ENCODE data around the gene ADIG. TPM values are rescaled to one million over a fixed set of nuclear protein-coding genes. Genes with fewer than 3 reads are reported as not detected.

The ADIG gene
- total RNA-seq, 1 experiment from 2014 or later, result not detected

- no TSS peak for BruUV-seq (replicated peaks)
- peak overlapping the region; percentile 56 for H3K27ac Mint-ChIP-seq (ENCODE audit: unreplicated experiment)
- CTCF ChIA-PET, result interaction anchor here (0.6 to 1.1 kb wide), 3 partner anchors 19 to 254 kb away, joined by 3 read pairs; no protein-coding TSS in a partner anchor
- TF ChIP-seq CTCF (IDR thresholded peaks at IDR 0.05; ENCODE audit: unreplicated experiment), result no peak
- peaks cover 19% of the 10 kb centered on the region for H3K4me1 Mint-ChIP-seq (ENCODE audit: low read depth, unreplicated experiment)
- intact Hi-C loops (cut with micrococcal nuclease; ENCODE audit: unreplicated experiment), result no loop called here
- DNase-seq, result no peak
- no peaks in the 10 kb centered on the region for H3K27me3 Mint-ChIP-seq (ENCODE audit: unreplicated experiment)
- H3K36me3 Mint-ChIP-seq (ENCODE audit: insufficient read depth, unreplicated experiment), result peaks cover 29% of the 10 kb centered on the region
- no peak overlapping the region for H3K4me3 Mint-ChIP-seq (ENCODE audit: low read depth, unreplicated experiment)
- no peaks in the 10 kb centered on the region for H3K9me3 Mint-ChIP-seq (ENCODE audit: low read depth, unreplicated experiment)
Observed at GRCh38 chr20:38629979-38630378, 49.0 kb downstream of the ADIG start.

GRCh38 chr20:38630727-38631126 lies 49.7 kb downstream of the ADIG start:
- DNase-seq, result no peak
- peak overlapping the region; percentile 56 for H3K27ac Mint-ChIP-seq (ENCODE audit: unreplicated experiment)
- BruUV-seq (replicated peaks), result no TSS peak
- H3K4me3 Mint-ChIP-seq (ENCODE audit: low read depth, unreplicated experiment), result no peak overlapping the region
- H3K4me1 Mint-ChIP-seq (ENCODE audit: low read depth, unreplicated experiment), result peaks cover 19% of the 10 kb centered on the region
- H3K9me3 Mint-ChIP-seq (ENCODE audit: low read depth, unreplicated experiment), result no peaks in the 10 kb centered on the region
- CTCF ChIA-PET, result interaction anchor here (0.6 kb wide), 1 partner anchor 38 kb away, joined by 4 read pairs; no protein-coding TSS in a partner anchor
- H3K36me3 Mint-ChIP-seq (ENCODE audit: insufficient read depth, unreplicated experiment), result peaks cover 31% of the 10 kb centered on the region
- no peak for TF ChIP-seq CTCF (IDR thresholded peaks at IDR 0.05; ENCODE audit: unreplicated experiment)
- intact Hi-C loops (cut with micrococcal nuclease; ENCODE audit: unreplicated experiment), result no loop called here
- no peaks in the 10 kb centered on the region for H3K27me3 Mint-ChIP-seq (ENCODE audit: unreplicated experiment)

- no peaks in the 10 kb centered on the region for H3K27me3 Mint-ChIP-seq (ENCODE audit: unreplicated experiment)
- no TSS peak for BruUV-seq (replicated peaks)
- H3K4me3 Mint-ChIP-seq (ENCODE audit: low read depth, unreplicated experiment), result no peak overlapping the region
- CTCF ChIA-PET, result interaction anchor here (0.6 to 0.7 kb wide), 2 partner anchors 14 to 37 kb away, joined by 4 to 5 read pairs; no protein-coding TSS in a partner anchor
- intact Hi-C loops (cut with micrococcal nuclease; ENCODE audit: unreplicated experiment), result no loop called here
- DNase-seq, result no peak
- H3K9me3 Mint-ChIP-seq (ENCODE audit: low read depth, unreplicated experiment), result no peaks in the 10 kb centered on the region
- no peak for TF ChIP-seq CTCF (IDR thresholded peaks at IDR 0.05; ENCODE audit: unreplicated experiment)
- H3K4me1 Mint-ChIP-seq (ENCODE audit: low read depth, unreplicated experiment), result peaks cover 19% of the 10 kb centered on the region
- H3K27ac Mint-ChIP-seq (ENCODE audit: unreplicated experiment), result peak overlapping the region; percentile 56
- peaks cover 31% of the 10 kb centered on the region for H3K36me3 Mint-ChIP-seq (ENCODE audit: insufficient read depth, unreplicated experiment)
Observed at GRCh38 chr20:38631155-38632022, 50.4 kb downstream of the ADIG start.

GRCh38 chr20:38633577-38634093 lies 52.6 kb downstream of the ADIG start:
- TF ChIP-seq CTCF (IDR thresholded peaks at IDR 0.05; ENCODE audit: unreplicated experiment), result peak; percentile 93
- Mint-ChIP-seq H3K4me1 (ENCODE audit: low read depth, unreplicated experiment) (peaks cover 19% of the 10 kb centered on the region), H3K27ac (ENCODE audit: unreplicated experiment) (no peak overlapping the region), H3K9me3 (ENCODE audit: low read depth, unreplicated experiment) (no peaks in the 10 kb centered on the region), H3K36me3 (ENCODE audit: insufficient read depth, unreplicated experiment) (peaks cover 25% of the 10 kb centered on the region), H3K27me3 (ENCODE audit: unreplicated experiment) (no peaks in the 10 kb centered on the region), H3K4me3 (ENCODE audit: low read depth, unreplicated experiment) (no peak overlapping the region)
- no TSS peak for BruUV-seq (replicated peaks)
- CTCF ChIA-PET, result interaction anchor here (0.7 to 1.1 kb wide), 5 partner anchors 12 to 117 kb away, joined by 3 to 4 read pairs (median 3); no protein-coding TSS in a partner anchor
- DNase-seq, result peak; percentile 84
- intact Hi-C loops (cut with micrococcal nuclease; ENCODE audit: unreplicated experiment), result no loop called here

All from Calu3 (cell line).